HEK293 (cell line): Measurements from ENCODE around the gene NFS1.

Experiments used
- GFI1B ChIP-seq: fragments of 450-650 bp; formaldehyde crosslinking; IDR thresholded peaks from 2 replicates; pipeline ENCODE4 v1.5.1; 2016; ENCODE audit warnings: missing biosample characterization, missing genetic modification characterization
- HOXA7 ChIP-seq: sonication (generic); formaldehyde crosslinking; IDR thresholded peaks from 2 replicates; pipeline ENCODE4 v1.8.1; 2022; ENCODE audit warnings: missing genetic modification reagents, borderline replicate concordance
- IKZF3 ChIP-seq: fragments of 450-650 bp; IDR thresholded peaks from 2 replicates; pipeline ENCODE4 v1.5.0; 2018; ENCODE audit warnings: missing biosample characterization, mild to moderate bottlenecking, missing genetic modification characterization, moderate library complexity
- PRDM1 ChIP-seq: fragments of 450-650 bp; formaldehyde crosslinking; IDR thresholded peaks from 2 replicates; pipeline ENCODE4; 2016; ENCODE audit warnings: missing biosample characterization, missing genetic modification characterization
- ZBTB17 ChIP-seq: fragments of 450-650 bp; formaldehyde crosslinking; IDR thresholded peaks from 2 replicates; pipeline ENCODE4 v1.5.1; 2016; ENCODE audit warnings: missing biosample characterization, missing genetic modification characterization
- ZEB2 ChIP-seq: fragments of 450-650 bp; formaldehyde crosslinking; IDR thresholded peaks from 2 replicates; pipeline ENCODE4 v1.5.1; 2016; ENCODE audit warnings: missing biosample characterization, missing genetic modification characterization
- ZFHX2 ChIP-seq: fragments of 450-650 bp; formaldehyde crosslinking; conservative IDR thresholded peaks from 2 replicates; pipeline ENCODE4 v1.5.1; 2016; ENCODE audit warnings: missing biosample characterization, missing genetic modification characterization
- ZNF146 ChIP-seq: fragments of 450-650 bp; formaldehyde crosslinking; IDR thresholded peaks from 2 replicates; pipeline ENCODE4 v1.5.1; 2016; ENCODE audit warnings: missing biosample characterization, missing genetic modification characterization
- ZNF184 ChIP-seq: fragments of 450-650 bp; IDR thresholded peaks from 2 replicates; pipeline ENCODE4 v1.5.1; 2018; ENCODE audit warnings: missing biosample characterization, mild to moderate bottlenecking, missing genetic modification characterization
- ZNF248 ChIP-seq: fragments of 450-650 bp; formaldehyde crosslinking; IDR thresholded peaks from 2 replicates; pipeline ENCODE4 v1.5.1; 2017; ENCODE audit warnings: missing biosample characterization, missing genetic modification characterization
- ZNF292 ChIP-seq: fragments of 450-650 bp; formaldehyde crosslinking; IDR thresholded peaks from 2 replicates; pipeline ENCODE4 v1.5.1; 2016; ENCODE audit warnings: low read depth, missing biosample characterization, missing genetic modification characterization, borderline replicate concordance
- ZNF366 ChIP-seq: fragments of 450-650 bp; formaldehyde crosslinking; conservative IDR thresholded peaks from 2 replicates; pipeline ENCODE4 v1.5.1; 2016; ENCODE audit warnings: missing biosample characterization, missing genetic modification characterization
- ZNF48 ChIP-seq: fragments of 450-650 bp; formaldehyde crosslinking; IDR thresholded peaks from 2 replicates; pipeline ENCODE4 v1.5.1; 2016; ENCODE audit warnings: missing biosample characterization, missing genetic modification characterization
- ZNF548 ChIP-seq: fragments of 450-650 bp; formaldehyde crosslinking; IDR thresholded peaks from 2 replicates; pipeline ENCODE4 v1.5.1; 2016; ENCODE audit warnings: missing biosample characterization, missing genetic modification characterization
- ZNF600 ChIP-seq: fragments of 450-650 bp; formaldehyde crosslinking; IDR thresholded peaks from 2 replicates; pipeline ENCODE4 v1.5.1; 2016; ENCODE audit warnings: missing biosample characterization, missing genetic modification characterization
- ZNF626 ChIP-seq: fragments of 450-650 bp; sonication (Bioruptor Pico); formaldehyde crosslinking; IDR thresholded peaks from 2 replicates; pipeline ENCODE4 v1.5.1; 2018; ENCODE audit warnings: missing biosample characterization, missing genetic modification characterization, inconsistent platforms
- ZNF830 ChIP-seq: fragments of 450-650 bp; IDR thresholded peaks from 2 replicates; pipeline ENCODE4 v1.5.0; 2018; ENCODE audit warnings: missing biosample characterization, missing genetic modification characterization, low read depth, mild to moderate bottlenecking, moderate library complexity
- TF ChIP-seq, protein P1 (sequence below): fragments of 450-650 bp; formaldehyde crosslinking; IDR thresholded peaks from 2 replicates; pipeline ENCODE4 v1.5.1; 2016; ENCODE audit warnings: missing biosample characterization, missing genetic modification characterization
- TF ChIP-seq, protein P2 (sequence below): fragments of 450-650 bp; formaldehyde crosslinking; IDR thresholded peaks from 2 replicates; pipeline ENCODE4 v1.5.1; 2016; ENCODE audit warnings: missing biosample characterization, missing genetic modification characterization, low read depth
- TF ChIP-seq, protein P3 (sequence below): fragments of 450-650 bp; formaldehyde crosslinking; IDR thresholded peaks from 2 replicates; pipeline ENCODE4 v1.5.1; 2016; ENCODE audit warnings: missing biosample characterization, missing genetic modification characterization
- TF ChIP-seq, protein P4 (sequence below): fragments of 450-650 bp; formaldehyde crosslinking; IDR thresholded peaks from 2 replicates; pipeline ENCODE4 v1.5.1; 2017; ENCODE audit warnings: missing biosample characterization, missing genetic modification characterization
- TF ChIP-seq, protein P5 (sequence below): fragments of 450-650 bp; formaldehyde crosslinking; IDR thresholded peaks from 2 replicates; pipeline ENCODE4 v1.5.1; 2016; ENCODE audit warnings: missing biosample characterization, missing genetic modification characterization

Gene NFS1

DNA sequence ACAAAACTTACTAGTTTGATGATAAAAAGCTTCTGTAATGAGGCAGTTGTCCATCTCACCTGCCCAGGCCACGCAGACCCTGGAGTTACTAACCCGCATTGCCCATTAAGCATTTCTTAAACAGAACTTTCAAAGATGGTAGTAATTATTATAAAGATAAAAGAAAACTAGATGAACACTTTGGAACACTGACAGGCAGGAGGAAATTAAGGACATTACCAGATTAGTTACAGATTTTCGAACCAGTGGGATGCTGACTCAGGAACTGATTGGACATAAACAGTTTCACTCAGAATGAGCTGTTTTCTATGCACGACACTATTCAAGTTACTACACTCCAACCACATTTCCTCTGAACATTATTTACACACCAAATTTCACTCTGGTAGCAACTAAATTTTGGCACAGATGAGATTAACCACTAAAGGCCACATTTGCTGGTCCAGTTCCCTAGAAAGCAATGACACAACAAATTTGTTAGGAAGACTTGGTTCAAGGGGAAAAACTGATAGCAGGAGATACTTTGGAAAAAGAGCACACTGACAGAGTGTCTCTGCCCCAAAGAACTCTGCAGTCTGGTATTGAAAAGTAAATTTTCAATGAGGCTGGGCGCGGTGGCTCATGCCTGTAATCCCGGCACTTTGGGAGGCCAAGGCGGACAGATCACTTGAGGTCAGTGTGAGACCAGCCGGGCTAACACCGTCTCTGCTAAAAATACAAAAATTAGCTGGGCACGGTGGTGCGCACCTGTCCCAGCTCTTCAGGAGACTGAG lies 3.1 kb upstream of the NFS1 start (continued):
- TF ChIP-seq ZNF366 (tag by site-specific recombination) = 0 out of 2 replicates have a peak, but pooled peaks have one; percentile 22
- no peak for TF ChIP-seq ZNF830 (tag by site-specific recombination)
- TF ChIP-seq, protein P1, sequence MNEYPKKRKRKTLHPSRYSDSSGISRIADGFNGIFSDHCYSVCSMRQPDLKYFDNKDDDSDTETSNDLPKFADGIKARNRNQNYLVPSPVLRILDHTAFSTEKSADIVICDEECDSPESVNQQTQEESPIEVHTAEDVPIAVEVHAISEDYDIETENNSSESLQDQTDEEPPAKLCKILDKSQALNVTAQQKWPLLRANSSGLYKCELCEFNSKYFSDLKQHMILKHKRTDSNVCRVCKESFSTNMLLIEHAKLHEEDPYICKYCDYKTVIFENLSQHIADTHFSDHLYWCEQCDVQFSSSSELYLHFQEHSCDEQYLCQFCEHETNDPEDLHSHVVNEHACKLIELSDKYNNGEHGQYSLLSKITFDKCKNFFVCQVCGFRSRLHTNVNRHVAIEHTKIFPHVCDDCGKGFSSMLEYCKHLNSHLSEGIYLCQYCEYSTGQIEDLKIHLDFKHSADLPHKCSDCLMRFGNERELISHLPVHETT (tag by site-specific recombination) = 0 out of 2 replicates have a peak, but pooled peaks have one; percentile 23
- TF ChIP-seq ZFHX2 = no peak
- TF ChIP-seq, protein P2, sequence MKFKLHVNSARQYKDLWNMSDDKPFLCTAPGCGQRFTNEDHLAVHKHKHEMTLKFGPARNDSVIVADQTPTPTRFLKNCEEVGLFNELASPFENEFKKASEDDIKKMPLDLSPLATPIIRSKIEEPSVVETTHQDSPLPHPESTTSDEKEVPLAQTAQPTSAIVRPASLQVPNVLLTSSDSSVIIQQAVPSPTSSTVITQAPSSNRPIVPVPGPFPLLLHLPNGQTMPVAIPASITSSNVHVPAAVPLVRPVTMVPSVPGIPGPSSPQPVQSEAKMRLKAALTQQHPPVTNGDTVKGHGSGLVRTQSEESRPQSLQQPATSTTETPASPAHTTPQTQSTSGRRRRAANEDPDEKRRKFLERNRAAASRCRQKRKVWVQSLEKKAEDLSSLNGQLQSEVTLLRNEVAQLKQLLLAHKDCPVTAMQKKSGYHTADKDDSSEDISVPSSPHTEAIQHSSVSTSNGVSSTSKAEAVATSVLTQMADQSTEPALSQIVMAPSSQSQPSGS = no peak
- 0 out of 2 replicates have a peak, but pooled peaks have one; percentile 50 for TF ChIP-seq GFI1B (tag by site-specific recombination)
- peak; percentile 27; the same call in 1 of the 2 replicates for TF ChIP-seq IKZF3 (tag by site-specific recombination)
- 0 out of 2 replicates have a peak, but pooled peaks have one; percentile 17 for TF ChIP-seq PRDM1
- TF ChIP-seq ZNF292 (tag by site-specific recombination) = no peak
- TF ChIP-seq ZBTB17 (tag by site-specific recombination) = peak; percentile 34; the same call in 1 of the 2 replicates
- no peak for TF ChIP-seq ZNF48 (tag by site-specific recombination)
- TF ChIP-seq, protein P3, sequence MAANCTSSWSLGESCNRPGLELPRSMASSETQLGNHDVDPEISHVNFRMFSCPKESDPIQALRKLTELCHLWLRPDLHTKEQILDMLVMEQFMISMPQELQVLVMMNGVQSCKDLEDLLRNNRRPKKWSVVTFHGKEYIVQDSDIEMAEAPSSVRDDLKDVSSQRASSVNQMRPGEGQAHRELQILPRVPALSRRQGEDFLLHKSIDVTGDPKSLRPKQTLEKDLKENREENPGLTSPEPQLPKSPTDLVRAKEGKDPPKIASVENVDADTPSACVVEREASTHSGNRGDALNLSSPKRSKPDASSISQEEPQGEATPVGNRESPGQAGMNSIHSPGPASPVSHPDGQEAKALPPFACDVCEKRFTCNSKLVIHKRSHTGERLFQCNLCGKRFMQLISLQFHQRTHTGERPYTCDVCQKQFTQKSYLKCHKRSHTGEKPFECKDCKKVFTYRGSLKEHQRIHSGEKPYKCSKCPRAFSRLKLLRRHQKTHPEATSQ (tag by site-specific recombination) = no peak
- peak; percentile 17; the same call in 1 of the 2 replicates for TF ChIP-seq ZEB2
- TF ChIP-seq, protein P4, sequence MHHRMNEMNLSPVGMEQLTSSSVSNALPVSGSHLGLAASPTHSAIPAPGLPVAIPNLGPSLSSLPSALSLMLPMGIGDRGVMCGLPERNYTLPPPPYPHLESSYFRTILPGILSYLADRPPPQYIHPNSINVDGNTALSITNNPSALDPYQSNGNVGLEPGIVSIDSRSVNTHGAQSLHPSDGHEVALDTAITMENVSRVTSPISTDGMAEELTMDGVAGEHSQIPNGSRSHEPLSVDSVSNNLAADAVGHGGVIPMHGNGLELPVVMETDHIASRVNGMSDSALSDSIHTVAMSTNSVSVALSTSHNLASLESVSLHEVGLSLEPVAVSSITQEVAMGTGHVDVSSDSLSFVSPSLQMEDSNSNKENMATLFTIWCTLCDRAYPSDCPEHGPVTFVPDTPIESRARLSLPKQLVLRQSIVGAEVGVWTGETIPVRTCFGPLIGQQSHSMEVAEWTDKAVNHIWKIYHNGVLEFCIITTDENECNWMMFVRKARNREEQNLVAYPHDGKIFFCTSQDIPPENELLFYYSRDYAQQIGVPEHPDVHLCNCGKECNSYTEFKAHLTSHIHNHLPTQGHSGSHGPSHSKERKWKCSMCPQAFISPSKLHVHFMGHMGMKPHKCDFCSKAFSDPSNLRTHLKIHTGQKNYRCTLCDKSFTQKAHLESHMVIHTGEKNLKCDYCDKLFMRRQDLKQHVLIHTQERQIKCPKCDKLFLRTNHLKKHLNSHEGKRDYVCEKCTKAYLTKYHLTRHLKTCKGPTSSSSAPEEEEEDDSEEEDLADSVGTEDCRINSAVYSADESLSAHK (tag by site-specific recombination) = no peak
- no peak for TF ChIP-seq ZNF184
- no peak for TF ChIP-seq HOXA7 (CRISPR knock-in tag)
- TF ChIP-seq ZNF248 (tag by site-specific recombination) = no peak
- no peak for TF ChIP-seq ZNF146
- TF ChIP-seq, protein P5, sequence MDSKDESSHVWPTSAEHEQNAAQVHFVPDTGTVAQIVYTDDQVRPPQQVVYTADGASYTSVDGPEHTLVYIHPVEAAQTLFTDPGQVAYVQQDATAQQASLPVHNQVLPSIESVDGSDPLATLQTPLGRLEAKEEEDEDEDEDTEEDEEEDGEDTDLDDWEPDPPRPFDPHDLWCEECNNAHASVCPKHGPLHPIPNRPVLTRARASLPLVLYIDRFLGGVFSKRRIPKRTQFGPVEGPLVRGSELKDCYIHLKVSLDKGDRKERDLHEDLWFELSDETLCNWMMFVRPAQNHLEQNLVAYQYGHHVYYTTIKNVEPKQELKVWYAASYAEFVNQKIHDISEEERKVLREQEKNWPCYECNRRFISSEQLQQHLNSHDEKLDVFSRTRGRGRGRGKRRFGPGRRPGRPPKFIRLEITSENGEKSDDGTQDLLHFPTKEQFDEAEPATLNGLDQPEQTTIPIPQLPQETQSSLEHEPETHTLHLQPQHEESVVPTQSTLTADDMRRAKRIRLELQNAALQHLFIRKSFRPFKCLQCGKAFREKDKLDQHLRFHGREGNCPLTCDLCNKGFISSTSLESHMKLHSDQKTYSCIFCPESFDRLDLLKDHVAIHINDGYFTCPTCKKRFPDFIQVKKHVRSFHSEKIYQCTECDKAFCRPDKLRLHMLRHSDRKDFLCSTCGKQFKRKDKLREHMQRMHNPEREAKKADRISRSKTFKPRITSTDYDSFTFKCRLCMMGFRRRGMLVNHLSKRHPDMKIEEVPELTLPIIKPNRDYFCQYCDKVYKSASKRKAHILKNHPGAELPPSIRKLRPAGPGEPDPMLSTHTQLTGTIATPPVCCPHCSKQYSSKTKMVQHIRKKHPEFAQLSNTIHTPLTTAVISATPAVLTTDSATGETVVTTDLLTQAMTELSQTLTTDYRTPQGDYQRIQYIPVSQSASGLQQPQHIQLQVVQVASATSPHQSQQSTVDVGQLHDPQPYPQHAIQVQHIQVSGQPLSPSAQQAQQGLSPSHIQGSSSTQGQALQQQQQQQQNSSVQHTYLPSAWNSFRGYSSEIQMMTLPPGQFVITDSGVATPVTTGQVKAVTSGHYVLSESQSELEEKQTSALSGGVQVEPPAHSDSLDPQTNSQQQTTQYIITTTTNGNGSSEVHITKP = no peak
- no peak for TF ChIP-seq ZNF548 (tag by site-specific recombination)
- peak; percentile 5; the same call in 1 of the 2 replicates for TF ChIP-seq ZNF600 (tag by site-specific recombination)
- no peak for TF ChIP-seq ZNF626 (tag by site-specific recombination)
